HL-60 (cell line): ENCODE data around the gene TMEM154.

Source experiments
- POLR2AphosphoS5 ChIP-seq: IDR thresholded peaks from 2 replicates; pipeline ENCODE4 v1.6.1; 2012; ENCODE audit warnings: low read depth
- TF ChIP-seq, protein P1 (sequence below): IDR thresholded peaks from one replicate; pipeline ENCODE4 v1.5.1; 2011; ENCODE audit warnings: low read length, control low read depth, inconsistent platforms; ENCODE audit not compliant: insufficient read depth
- TF ChIP-seq, protein P2 (sequence below): IDR thresholded peaks from 2 replicates; pipeline ENCODE4 v1.6.1; 2012; ENCODE audit warnings: low read depth; ENCODE audit not compliant: insufficient replicate concordance

DNA sequence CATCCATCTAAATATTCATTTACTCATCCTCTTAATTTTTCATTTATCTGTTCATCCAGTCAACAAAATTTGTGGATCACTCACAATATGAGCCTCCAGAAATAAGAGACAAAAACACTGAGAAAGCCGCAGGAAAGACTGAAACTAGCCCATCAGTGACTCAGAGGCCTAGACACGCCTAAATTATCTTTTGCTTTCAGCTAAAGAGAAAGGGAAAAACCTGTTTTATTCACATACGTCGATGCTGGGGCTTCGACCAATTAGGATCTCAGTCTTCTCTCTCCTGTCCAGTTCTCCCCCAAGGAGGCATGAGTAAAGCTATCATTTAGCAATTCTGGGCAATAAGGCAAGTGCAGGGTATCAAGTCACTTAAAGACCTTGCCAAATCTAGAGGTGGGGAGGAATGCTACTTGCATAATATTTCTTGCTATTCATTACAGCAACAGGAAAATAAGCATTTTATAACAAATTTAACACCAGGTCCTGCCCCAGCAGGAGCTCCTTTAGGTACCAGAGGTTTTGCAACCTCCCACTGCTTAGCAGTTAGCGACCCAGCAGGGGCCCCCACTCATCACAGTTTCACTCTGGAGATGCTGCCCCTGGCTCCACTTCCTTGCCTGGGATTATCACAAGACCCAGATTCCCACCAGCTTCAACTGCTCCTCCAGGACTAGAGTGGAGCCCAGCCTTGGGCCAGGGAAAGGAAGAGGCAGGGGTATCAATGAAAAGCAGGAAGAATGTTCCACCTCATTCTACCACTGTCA, 30.1 kb upstream of the TMEM154 start:
- TF ChIP-seq, protein P1, sequence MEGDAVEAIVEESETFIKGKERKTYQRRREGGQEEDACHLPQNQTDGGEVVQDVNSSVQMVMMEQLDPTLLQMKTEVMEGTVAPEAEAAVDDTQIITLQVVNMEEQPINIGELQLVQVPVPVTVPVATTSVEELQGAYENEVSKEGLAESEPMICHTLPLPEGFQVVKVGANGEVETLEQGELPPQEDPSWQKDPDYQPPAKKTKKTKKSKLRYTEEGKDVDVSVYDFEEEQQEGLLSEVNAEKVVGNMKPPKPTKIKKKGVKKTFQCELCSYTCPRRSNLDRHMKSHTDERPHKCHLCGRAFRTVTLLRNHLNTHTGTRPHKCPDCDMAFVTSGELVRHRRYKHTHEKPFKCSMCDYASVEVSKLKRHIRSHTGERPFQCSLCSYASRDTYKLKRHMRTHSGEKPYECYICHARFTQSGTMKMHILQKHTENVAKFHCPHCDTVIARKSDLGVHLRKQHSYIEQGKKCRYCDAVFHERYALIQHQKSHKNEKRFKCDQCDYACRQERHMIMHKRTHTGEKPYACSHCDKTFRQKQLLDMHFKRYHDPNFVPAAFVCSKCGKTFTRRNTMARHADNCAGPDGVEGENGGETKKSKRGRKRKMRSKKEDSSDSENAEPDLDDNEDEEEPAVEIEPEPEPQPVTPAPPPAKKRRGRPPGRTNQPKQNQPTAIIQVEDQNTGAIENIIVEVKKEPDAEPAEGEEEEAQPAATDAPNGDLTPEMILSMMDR = no peak
- TF ChIP-seq, protein P2, sequence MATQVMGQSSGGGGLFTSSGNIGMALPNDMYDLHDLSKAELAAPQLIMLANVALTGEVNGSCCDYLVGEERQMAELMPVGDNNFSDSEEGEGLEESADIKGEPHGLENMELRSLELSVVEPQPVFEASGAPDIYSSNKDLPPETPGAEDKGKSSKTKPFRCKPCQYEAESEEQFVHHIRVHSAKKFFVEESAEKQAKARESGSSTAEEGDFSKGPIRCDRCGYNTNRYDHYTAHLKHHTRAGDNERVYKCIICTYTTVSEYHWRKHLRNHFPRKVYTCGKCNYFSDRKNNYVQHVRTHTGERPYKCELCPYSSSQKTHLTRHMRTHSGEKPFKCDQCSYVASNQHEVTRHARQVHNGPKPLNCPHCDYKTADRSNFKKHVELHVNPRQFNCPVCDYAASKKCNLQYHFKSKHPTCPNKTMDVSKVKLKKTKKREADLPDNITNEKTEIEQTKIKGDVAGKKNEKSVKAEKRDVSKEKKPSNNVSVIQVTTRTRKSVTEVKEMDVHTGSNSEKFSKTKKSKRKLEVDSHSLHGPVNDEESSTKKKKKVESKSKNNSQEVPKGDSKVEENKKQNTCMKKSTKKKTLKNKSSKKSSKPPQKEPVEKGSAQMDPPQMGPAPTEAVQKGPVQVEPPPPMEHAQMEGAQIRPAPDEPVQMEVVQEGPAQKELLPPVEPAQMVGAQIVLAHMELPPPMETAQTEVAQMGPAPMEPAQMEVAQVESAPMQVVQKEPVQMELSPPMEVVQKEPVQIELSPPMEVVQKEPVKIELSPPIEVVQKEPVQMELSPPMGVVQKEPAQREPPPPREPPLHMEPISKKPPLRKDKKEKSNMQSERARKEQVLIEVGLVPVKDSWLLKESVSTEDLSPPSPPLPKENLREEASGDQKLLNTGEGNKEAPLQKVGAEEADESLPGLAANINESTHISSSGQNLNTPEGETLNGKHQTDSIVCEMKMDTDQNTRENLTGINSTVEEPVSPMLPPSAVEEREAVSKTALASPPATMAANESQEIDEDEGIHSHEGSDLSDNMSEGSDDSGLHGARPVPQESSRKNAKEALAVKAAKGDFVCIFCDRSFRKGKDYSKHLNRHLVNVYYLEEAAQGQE = no peak
- TF ChIP-seq POLR2AphosphoS5 = no peak
